Bronchial epithelial cell (primary cell): ENCODE data around the gene CBX2. TPM values are rescaled to one million over a fixed set of nuclear protein-coding genes. Genes with fewer than 3 reads are reported as not detected.

ENCODE experiments used
- DNase-seq: peaks from one replicate; pipeline ENCODE4 v3.0.0-alpha.2; 2010; ENCODE audit warnings: low read depth
- FAIRE-seq: peaks from 2 replicates; lab custom pipeline; 2011; peaks lifted over from hg19 to GRCh38; lab: Jason Lieb, UNC
- H3K27me3 ChIP-seq: 2 replicates; pipeline ENCODE4 v1.5.1; 2011; ENCODE audit warnings: low read length; ENCODE audit not compliant: control insufficient read depth, insufficient read depth
- H3K36me3 ChIP-seq: 2 replicates; pipeline ENCODE4 v1.5.1; 2011; ENCODE audit warnings: low read length; ENCODE audit not compliant: control insufficient read depth, insufficient read depth
- H3K4me3 ChIP-seq: 2 replicates; pipeline ENCODE4 v1.5.1; 2011; ENCODE audit warnings: mild to moderate bottlenecking, low read depth, low read length, control low read depth
- total RNA-seq: library from RNA; depleted of rRNA; stranded (reverse); fragments of >200 nt; gene quantifications from 2 replicates; pipeline ENCODE4 v1.2.1, GENCODE V29; 2014
- TF ChIP-seq, protein P1 (sequence below): IDR thresholded peaks from 2 replicates; pipeline ENCODE4 v1.5.1; 2011; ENCODE audit warnings: mild to moderate bottlenecking, moderate library complexity, low read length, control low read depth, inconsistent platforms; ENCODE audit not compliant: insufficient read depth, severe bottlenecking

CBX2 gene
- total RNA-seq, 1 donor from 2014 or later, result 1.1 TPM

DNA sequence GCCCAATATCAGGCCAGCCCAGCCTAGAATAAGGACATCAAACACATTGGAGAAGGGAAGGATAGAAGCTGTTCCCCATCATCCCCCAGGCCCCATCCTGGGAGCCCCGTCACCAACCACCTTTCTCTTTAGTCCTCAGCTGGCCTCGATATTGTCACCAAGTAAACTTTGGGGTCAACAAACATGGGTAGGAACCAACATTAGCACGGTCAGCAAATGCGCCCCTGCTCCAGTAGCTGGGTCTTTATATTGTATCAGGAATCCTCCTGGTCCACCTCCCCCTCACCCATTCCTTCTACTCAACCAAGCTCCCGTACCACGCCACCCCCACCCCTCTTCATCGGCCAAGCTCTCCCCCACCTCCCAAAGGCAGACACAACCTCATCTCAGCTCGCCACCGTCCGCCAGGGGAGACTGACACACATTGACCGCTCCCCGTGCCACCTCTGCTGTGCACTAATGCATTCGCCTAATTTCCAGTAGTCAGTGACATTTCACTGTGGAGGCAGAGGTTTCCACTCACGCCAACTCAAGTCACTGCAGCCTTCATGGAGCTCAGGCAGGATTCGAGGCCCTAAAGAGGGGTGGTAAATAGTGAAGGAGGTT is 20.7 kb upstream of the CBX2 start:
- TF ChIP-seq, protein P1, sequence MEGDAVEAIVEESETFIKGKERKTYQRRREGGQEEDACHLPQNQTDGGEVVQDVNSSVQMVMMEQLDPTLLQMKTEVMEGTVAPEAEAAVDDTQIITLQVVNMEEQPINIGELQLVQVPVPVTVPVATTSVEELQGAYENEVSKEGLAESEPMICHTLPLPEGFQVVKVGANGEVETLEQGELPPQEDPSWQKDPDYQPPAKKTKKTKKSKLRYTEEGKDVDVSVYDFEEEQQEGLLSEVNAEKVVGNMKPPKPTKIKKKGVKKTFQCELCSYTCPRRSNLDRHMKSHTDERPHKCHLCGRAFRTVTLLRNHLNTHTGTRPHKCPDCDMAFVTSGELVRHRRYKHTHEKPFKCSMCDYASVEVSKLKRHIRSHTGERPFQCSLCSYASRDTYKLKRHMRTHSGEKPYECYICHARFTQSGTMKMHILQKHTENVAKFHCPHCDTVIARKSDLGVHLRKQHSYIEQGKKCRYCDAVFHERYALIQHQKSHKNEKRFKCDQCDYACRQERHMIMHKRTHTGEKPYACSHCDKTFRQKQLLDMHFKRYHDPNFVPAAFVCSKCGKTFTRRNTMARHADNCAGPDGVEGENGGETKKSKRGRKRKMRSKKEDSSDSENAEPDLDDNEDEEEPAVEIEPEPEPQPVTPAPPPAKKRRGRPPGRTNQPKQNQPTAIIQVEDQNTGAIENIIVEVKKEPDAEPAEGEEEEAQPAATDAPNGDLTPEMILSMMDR, result no peak
- Histone ChIP-seq H3K27me3 (peaks cover 2% of the 10 kb centered on the region), H3K4me3 (no peak overlapping the region), H3K36me3 (no peaks in the 10 kb centered on the region)
- DNase-seq, result no peak
- FAIRE-seq, result no peak

GRCh38 chr17:79758271-79758670 is 19.7 kb upstream of the CBX2 start:
- TF ChIP-seq, protein P1, result no peak
- H3K4me3 ChIP-seq, result no peak overlapping the region
- H3K27me3 ChIP-seq, result peaks cover 2% of the 10 kb centered on the region
- DNase-seq (no peak), FAIRE-seq (no peak)
- no peaks in the 10 kb centered on the region for H3K36me3 ChIP-seq

GRCh38 chr17:79760197-79760906 is 17.6 kb upstream of the CBX2 start:
- FAIRE-seq, result no peak
- H3K4me3 ChIP-seq, result no peak overlapping the region
- peak; percentile 42 for DNase-seq
- H3K36me3 ChIP-seq, result no peaks in the 10 kb centered on the region
- peaks cover 2% of the 10 kb centered on the region for H3K27me3 ChIP-seq
- TF ChIP-seq, protein P1, result no peak

- no peaks in the 10 kb centered on the region for H3K36me3 ChIP-seq
- no peak overlapping the region for H3K4me3 ChIP-seq
- TF ChIP-seq, protein P1, result no peak
- FAIRE-seq (no peak), DNase-seq (no peak)
- no peaks in the 10 kb centered on the region for H3K27me3 ChIP-seq
Observed at GRCh38 chr17:79761894-79762589, 15.9 kb upstream of the CBX2 start.

- H3K27me3 ChIP-seq, result no peaks in the 10 kb centered on the region
Observed at GRCh38 chr17:79765708-79766107, 12.2 kb upstream of the CBX2 start.

More at GRCh38 chr17:79765708-79766107, 12.2 kb upstream of the CBX2 start:
- no peaks in the 10 kb centered on the region for H3K36me3 ChIP-seq
- H3K4me3 ChIP-seq, result no peak overlapping the region
- TF ChIP-seq, protein P1, result no peak
- no peak for FAIRE-seq
- DNase-seq, result no peak
